GM18502 (cell line): Measurements from ENCODE around the gene ARHGEF33.
A peak's percentile ranks its signal among the peaks of the same experiment; 100 is the strongest.

ENCODE experiments used
- ATAC-seq: cut with Tn5 transposase; IDR thresholded peaks from one replicate; pipeline ENCODE4 v1.9.1; 2021; ENCODE audit warnings: mild to moderate bottlenecking; ENCODE audit not compliant: unreplicated experiment, poor library complexity

ARHGEF33 gene

GRCh38 chr2:38889575-38889974 lies at the start of gene ARHGEF33:
TSS of gene ARHGEF33 (plus strand) at chr2:38889875. CDS start at chr2:38919448, 29,573 bp downstream.
- no peak for ATAC-seq

GRCh38 chr2:38850045-38850444 lies 39.6 kb upstream of the ARHGEF33 start:
- ATAC-seq: peak; percentile 86

DNA sequence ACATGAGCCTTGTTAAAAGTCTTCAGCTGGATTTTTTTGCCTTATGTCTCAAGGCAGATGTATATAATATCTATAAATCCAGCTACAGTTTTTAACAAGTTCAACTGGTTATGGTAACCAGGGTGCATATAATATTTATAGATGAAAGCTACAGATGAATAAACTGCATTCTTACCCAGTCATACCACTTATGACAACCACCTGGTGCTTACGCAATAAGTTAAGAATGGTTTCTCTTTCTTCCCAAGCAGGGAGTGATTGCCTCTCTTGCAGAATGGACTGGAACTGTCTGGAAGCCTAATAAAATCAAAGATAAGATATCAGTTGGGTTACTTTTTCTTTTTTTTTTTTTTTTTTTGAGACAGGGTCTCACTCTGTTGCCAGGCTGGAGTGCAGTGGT lies 33.5 kb upstream of the ARHGEF33 start:
- no peak for ATAC-seq

GRCh38 chr2:38862476-38862875 lies 27.2 kb upstream of the ARHGEF33 start:
- no peak for ATAC-seq

DNA sequence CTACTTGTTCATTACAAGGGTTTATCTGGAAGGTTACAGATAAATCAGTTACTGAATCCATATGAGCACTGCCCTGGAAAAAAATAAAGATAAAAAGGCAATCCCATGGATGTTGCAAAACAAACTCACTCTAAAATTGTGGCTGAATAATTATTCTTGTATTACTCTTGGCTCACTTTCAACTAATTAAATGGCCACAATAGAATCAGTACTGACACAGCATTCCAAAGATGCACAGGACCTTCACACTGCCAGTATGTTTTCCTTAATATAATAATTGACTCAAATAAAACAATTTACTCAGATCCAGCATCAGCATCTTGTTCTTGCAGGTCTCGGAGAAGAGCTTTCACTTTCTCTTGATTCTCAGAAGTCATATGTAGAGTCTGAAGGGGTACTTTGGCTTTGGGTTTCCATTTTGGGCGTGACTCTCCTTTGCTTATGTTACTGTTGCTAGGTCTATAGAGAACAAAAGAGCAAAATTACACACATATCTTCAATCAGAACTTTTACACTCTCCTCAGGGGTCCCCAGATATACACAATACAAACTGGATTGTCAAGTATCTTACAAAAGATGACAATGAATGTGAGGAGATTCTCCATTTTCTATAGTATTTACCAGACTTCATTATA lies 26.5 kb upstream of the ARHGEF33 start:
- no peak for ATAC-seq

DNA sequence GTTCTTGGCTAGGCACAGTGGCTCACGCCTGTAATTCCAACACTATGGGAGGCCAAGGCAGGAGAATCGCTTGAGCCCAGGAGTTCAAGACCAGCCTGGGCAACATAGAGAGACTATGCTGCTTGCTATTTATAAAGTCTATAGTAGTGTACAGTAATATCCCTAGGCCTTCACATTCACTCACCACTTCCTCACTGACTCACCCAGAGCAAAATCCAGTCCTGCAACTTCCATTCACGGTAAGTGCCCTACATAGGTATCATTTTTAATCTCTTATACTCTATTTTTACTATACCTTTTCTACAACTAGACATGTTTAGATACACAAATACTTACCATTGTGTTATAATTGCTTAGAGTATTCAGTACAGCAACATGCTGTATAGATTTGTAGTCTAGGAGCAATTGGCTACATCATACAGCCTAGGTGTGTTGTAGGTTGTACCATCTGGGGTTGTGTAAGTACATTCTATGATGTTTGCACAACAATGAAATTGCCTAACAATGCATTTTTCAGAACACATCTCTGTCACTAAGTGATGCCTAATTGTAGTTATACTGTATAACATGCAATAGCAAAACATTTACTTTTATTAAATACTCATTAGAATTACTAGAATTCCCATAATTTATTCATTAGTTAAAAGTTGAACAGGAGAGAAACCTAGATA lies 22.8 kb upstream of the ARHGEF33 start:
- ATAC-seq: no peak

DNA sequence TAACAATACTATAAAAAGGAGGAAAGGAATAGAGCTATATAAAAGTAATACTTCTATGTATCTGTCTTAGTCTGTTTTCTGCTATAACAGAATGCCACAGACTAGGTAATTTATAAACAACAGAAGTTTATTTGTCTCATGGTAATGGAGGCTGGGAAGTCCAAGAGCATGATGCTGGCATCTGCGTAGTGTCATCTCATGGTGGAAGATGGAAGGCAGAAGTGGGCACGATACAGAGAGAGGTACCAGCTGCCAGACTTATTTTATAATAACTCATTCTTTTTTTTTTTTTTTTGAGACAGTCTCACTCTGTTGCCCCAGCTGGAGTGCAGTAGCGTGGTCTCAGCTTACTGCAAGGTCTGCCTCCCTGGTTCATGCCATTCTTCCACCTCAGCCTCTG lies 18.2 kb upstream of the ARHGEF33 start:
- no peak for ATAC-seq

GRCh38 chr2:38873763-38874162 lies 15.9 kb upstream of the ARHGEF33 start:
- no peak for ATAC-seq

GRCh38 chr2:38875227-38875575 lies 14.5 kb upstream of the ARHGEF33 start:
- ATAC-seq: no peak

DNA sequence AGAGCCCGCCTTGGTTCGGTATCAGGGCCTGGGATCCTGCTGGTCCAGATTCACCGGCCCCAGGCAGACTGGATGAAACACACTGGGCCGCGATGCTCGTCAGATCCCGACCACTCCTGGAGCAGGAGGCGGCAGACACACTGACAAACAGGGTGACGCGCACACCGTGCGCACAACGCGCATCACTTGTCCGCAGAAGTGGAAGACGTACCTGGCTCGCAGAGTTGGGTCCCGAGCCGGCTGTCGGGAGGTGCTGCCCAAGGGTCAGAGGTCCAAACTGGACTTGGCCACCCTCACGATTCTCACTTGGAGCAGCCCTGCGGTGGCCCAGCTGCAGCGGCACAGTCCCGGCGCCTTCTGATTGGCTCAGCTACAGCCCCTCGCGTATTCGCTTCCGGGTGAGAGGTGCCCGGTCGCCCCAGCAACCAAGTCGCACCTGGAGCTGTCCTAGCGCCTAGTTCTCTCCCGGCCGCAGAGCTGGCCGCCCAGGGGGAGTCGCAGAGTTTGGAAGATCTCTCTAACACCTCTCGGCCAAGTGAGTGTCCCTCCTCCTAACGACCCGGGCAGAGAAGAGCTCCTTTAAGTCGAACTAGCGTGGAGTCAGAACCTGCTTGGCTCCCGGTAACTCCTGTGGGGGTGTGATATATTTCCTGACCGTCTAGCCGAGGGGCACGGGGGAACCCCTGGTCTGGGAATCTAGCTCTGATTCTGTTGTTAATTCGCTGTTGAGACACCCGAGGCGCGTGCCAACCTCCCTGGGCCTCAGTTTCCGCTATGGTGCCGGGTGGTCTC lies 13.9 kb upstream of the ARHGEF33 start, which contains the start of the genes DHX57 and MORN2:
Gene DHX57 (minus strand): TSS at position 359 of the 792 bp plus-strand sequence. CDS start 7,529 bp downstream, outside the sequence.
Gene MORN2 (plus strand): TSS at position 401 of the 792 bp plus-strand sequence.
- peak; percentile 100 for ATAC-seq

DNA sequence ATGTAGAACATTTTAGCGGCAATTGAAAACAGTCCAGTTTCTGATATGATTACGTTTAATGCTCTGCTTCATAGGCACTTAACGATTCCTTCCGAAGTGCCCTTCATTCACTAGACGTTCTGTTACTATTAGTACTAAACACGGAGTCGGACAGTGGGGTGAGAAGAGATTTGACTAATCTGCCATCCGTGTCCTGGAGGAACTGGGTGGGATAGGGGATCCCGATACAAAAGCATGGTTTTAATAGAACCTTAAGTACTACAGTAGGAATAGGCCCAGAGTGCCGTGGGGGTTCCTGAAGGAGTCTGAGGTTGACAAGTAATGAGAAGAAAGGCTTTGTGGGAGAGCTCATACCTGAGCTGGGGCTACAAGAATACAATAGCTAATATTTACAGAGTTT lies 13.3 kb upstream of the ARHGEF33 start:
- no peak for ATAC-seq

- ATAC-seq: no peak
Measured at GRCh38 chr2:38886063-38886462, 3.6 kb upstream of the ARHGEF33 start.

GRCh38 chr2:38887347-38887746 lies 2.3 kb upstream of the ARHGEF33 start:
- ATAC-seq: no peak

- no peak for ATAC-seq
Measured at GRCh38 chr2:38887902-38888554, 1.6 kb upstream of the ARHGEF33 start.

GRCh38 chr2:38889045-38889444 lies 630 bp upstream of the ARHGEF33 start:
- no peak for ATAC-seq

- no peak for ATAC-seq
Measured at GRCh38 chr2:38892819-38893218, 3.1 kb downstream of the ARHGEF33 start.

DNA sequence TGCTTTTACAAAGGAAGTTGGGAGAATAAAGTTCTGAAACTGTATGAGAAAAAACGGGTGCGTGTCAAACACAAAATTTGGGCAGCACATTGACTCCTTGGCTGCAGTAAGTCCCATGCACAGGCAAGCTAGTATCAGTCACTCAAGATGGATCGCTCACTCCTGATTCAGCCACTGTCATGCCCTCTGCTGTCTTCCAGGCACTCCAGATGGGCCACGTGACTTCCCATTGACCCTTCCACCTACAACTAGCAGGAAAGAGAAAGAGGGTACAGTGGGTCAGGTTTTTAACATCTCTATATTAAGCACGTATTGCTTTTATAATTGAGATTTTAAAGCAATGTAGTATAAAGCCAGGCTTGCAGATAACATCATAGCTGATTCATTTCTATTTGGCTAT lies 8.6 kb downstream of the ARHGEF33 start:
- ATAC-seq: no peak

DNA sequence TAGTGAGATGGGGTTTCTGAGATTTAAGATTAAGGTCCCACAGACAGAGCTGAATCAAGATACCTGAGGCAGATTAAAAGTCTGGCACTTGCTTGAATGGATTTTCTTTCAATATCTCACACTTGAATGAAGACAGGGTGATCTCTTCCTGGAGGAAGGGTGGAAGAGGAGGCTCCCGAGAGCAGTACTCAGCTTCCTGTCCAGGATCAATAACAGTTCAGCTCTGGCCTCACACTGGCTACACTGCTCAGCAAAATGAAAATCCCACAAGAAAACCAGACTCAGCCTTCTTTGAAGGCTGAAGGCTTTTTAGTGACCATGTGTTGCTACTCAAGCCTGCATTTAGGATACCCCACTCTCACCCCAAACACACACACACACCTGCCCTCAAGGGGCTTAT lies 11.1 kb downstream of the ARHGEF33 start:
- ATAC-seq: no peak

- no peak for ATAC-seq
Measured at GRCh38 chr2:38905251-38905650, 15.6 kb downstream of the ARHGEF33 start.

DNA sequence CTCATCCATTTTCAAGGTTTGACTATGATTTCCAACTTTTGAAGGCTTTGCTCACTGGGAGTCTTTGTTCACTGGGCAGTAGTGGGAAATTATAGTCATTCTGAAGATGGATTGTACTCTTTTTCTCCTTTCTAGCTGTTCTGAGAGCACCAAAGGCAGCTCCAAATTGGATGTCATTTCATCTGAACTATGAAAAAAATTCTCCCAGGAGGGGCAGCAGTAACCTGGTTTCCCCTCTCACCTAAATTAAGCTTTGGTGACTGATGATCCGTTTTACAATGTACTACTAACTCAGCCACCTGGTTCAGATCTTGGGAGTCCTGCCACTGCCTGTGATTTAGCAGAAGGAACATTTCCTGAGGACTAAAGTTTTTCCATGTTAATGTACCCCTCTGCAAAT lies 17.6 kb downstream of the ARHGEF33 start:
- ATAC-seq: no peak
